GM18867 (cell line): Measurements from ENCODE around the gene OR10G2.
"Not testable (repeated sequence)": the region's sequence is repeated elsewhere in the genome, so short reads cannot be mapped to it uniquely, and the experiment has no call there.

ENCODE experiments used
- ATAC-seq: cut with Tn5 transposase; IDR thresholded peaks from one replicate; pipeline ENCODE4 v1.9.1; 2021; ENCODE audit warnings: mild to moderate bottlenecking, moderate library complexity; ENCODE audit not compliant: unreplicated experiment

The OR10G2 gene

GRCh38 chr14:21634840-21635239, at the start of gene OR10G2:
Gene OR10G2, minus strand, starts transcription at chr14:21634940. Its CDS starts 98 bp downstream, at chr14:21634842.
- ATAC-seq: no peak

- no peak for ATAC-seq
Observed at GRCh38 chr14:21680072-21680471, 45.3 kb upstream of the OR10G2 start.

GRCh38 chr14:21675566-21675965, 40.8 kb upstream of the OR10G2 start:
- no peak for ATAC-seq

- no peak for ATAC-seq
Observed at GRCh38 chr14:21673718-21674117, 39.0 kb upstream of the OR10G2 start, which contains the start of gene OR4E1. Gene OR4E1, minus strand, starts transcription at chr14:21673818. Its CDS starts 2,883 bp downstream, at chr14:21670935.

- no peak for ATAC-seq
Observed at GRCh38 chr14:21672116-21672515, 37.4 kb upstream of the OR10G2 start.

- ATAC-seq: no peak
Observed at GRCh38 chr14:21671371-21671770, 36.6 kb upstream of the OR10G2 start.

GRCh38 chr14:21669284-21669683, 34.5 kb upstream of the OR10G2 start:
- no peak for ATAC-seq

GRCh38 chr14:21668377-21668776, 33.6 kb upstream of the OR10G2 start:
- no peak for ATAC-seq

GRCh38 chr14:21656980-21657379, 22.2 kb upstream of the OR10G2 start:
- no peak for ATAC-seq

- ATAC-seq: no peak
Observed at GRCh38 chr14:21654215-21654614, 19.5 kb upstream of the OR10G2 start.

- no peak for ATAC-seq
Observed at GRCh38 chr14:21653331-21653885, 18.7 kb upstream of the OR10G2 start, which contains the start of gene OR4E2. Gene OR4E2, plus strand, starts transcription at chr14:21653835. Its CDS starts 11,248 bp downstream, at chr14:21665083.

- ATAC-seq: no peak
Observed at GRCh38 chr14:21652209-21652808, 17.6 kb upstream of the OR10G2 start.

- no peak for ATAC-seq
Observed at GRCh38 chr14:21647380-21647779, 12.6 kb upstream of the OR10G2 start.

- no peak for ATAC-seq
Observed at GRCh38 chr14:21643407-21643806, 8.7 kb upstream of the OR10G2 start.

GRCh38 chr14:21642683-21643082, 7.9 kb upstream of the OR10G2 start:
- ATAC-seq: no peak

- no peak for ATAC-seq
Observed at GRCh38 chr14:21631084-21631483, 3.7 kb downstream of the OR10G2 start.

- ATAC-seq: not testable (repeated sequence)
Observed at GRCh38 chr14:21630503-21630902, 4.2 kb downstream of the OR10G2 start.

- no peak for ATAC-seq
Observed at GRCh38 chr14:21626491-21627230, 8.1 kb downstream of the OR10G2 start.

GRCh38 chr14:21617614-21618013, 17.1 kb downstream of the OR10G2 start:
- no peak for ATAC-seq

GRCh38 chr14:21614240-21614639, 20.5 kb downstream of the OR10G2 start:
- no peak for ATAC-seq

- ATAC-seq: no peak
Observed at GRCh38 chr14:21612324-21612723, 22.4 kb downstream of the OR10G2 start.

- not testable (repeated sequence) for ATAC-seq
Observed at GRCh38 chr14:21602181-21602580, 32.6 kb downstream of the OR10G2 start.
